ENCODE results near the gene FSTL4.

GRCh38 chr5:133235696-133236426 is 376.5 kb downstream of the FSTL4 start:
- TF ChIP-seq ZFX (IDR thresholded peaks at IDR 0.05; ENCODE audit: borderline replicate concordance) (no peak), CTCF (IDR thresholded peaks at IDR 0.05) (no peak)
